Trophoblast cell (in vitro differentiated cells and primary cell): ENCODE data around the gene PNPLA7.
A peak's percentile ranks its signal among the peaks of the same experiment; 100 is the strongest.

Source experiments
- DNase-seq, 2 donors: peaks; one replicate each; pipeline ENCODE4 v3.0.0-alpha.2; 2016
- H2AFZ ChIP-seq: 2 replicates; pipeline ENCODE4 v1.6.1; 2013; ENCODE audit warnings: low read length, moderate library complexity, mild to moderate bottlenecking; ENCODE audit not compliant: insufficient read depth, poor library complexity
- H2AK5ac ChIP-seq: 2 replicates; pipeline ENCODE4 v1.6.1; 2013; ENCODE audit warnings: mild to moderate bottlenecking, low read length
- H2BK120ac ChIP-seq: 2 replicates; pipeline ENCODE4 v1.6.1; 2013; ENCODE audit warnings: low read length, mild to moderate bottlenecking, moderate library complexity; ENCODE audit not compliant: insufficient read depth, poor library complexity
- H2BK12ac ChIP-seq: 2 replicates; pipeline ENCODE4 v1.6.1; 2013; ENCODE audit warnings: mild to moderate bottlenecking, low read length, moderate library complexity
- H2BK5ac ChIP-seq: 2 replicates; pipeline ENCODE4 v1.6.1; 2013; ENCODE audit warnings: low read length, low read depth, moderate library complexity, mild to moderate bottlenecking; ENCODE audit not compliant: poor library complexity
- H3K14ac ChIP-seq: 2 replicates; pipeline ENCODE4 v1.6.1; 2013; ENCODE audit warnings: mild to moderate bottlenecking, low read length
- H3K18ac ChIP-seq: 2 replicates; pipeline ENCODE4 v1.6.1; 2013; ENCODE audit warnings: mild to moderate bottlenecking, low read length
- H3K23ac ChIP-seq: 2 replicates; pipeline ENCODE4 v1.6.1; 2013; ENCODE audit warnings: low read length
- H3K27ac ChIP-seq: 2 replicates; pipeline ENCODE4 v1.5.1; 2013; ENCODE audit warnings: low read depth, mild to moderate bottlenecking, inconsistent platforms, low read length, moderate library complexity
- H3K27me3 ChIP-seq: 2 replicates; pipeline ENCODE4 v1.6.1; 2013; ENCODE audit warnings: inconsistent platforms, mild to moderate bottlenecking, low read length, moderate library complexity; ENCODE audit not compliant: insufficient read depth
- H3K36me3 ChIP-seq, 2 experiments: 1 replicate in 1 of 2; 2 replicates in 1 of 2; pipeline ENCODE4 v1.6.1; 2013; ENCODE audit warnings: low read length in 2 of 2, mild to moderate bottlenecking in 2 of 2, moderate library complexity in 1 of 2; ENCODE audit not compliant: insufficient read depth in 2 of 2, control insufficient read depth in 1 of 2
- H3K4ac ChIP-seq: 2 replicates; pipeline ENCODE4 v1.6.1; 2013; ENCODE audit warnings: low read depth, mild to moderate bottlenecking, low read length, moderate library complexity
- H3K4me1 ChIP-seq, 2 experiments: 1 replicate in 1 of 2; 2 replicates in 1 of 2; pipeline ENCODE4 v1.6.1; 2013; ENCODE audit warnings: low read length in 2 of 2, mild to moderate bottlenecking in 2 of 2, moderate library complexity in 1 of 2; ENCODE audit not compliant: insufficient read depth in 2 of 2, control insufficient read depth in 1 of 2
- H3K4me2 ChIP-seq: 2 replicates; pipeline ENCODE4 v1.6.1; 2013; ENCODE audit warnings: inconsistent platforms, mild to moderate bottlenecking, low read length, moderate library complexity
- H3K4me3 ChIP-seq: 2 replicates; pipeline ENCODE4 v1.5.1; 2013; ENCODE audit warnings: mild to moderate bottlenecking, low read depth, low read length, inconsistent platforms
- H3K79me1 ChIP-seq: one replicate; pipeline ENCODE4 v1.6.1; 2013; ENCODE audit warnings: low read length
- H3K79me2 ChIP-seq: 2 replicates; pipeline ENCODE4 v1.6.1; 2013; ENCODE audit warnings: low read length, mild to moderate bottlenecking; ENCODE audit not compliant: control insufficient read depth, insufficient read depth, poor library complexity
- H3K9ac ChIP-seq: 2 replicates; pipeline ENCODE4 v1.6.1; 2013; ENCODE audit warnings: mild to moderate bottlenecking, low read length
- H3K9me3 ChIP-seq: 2 replicates; pipeline ENCODE4 v1.6.1; 2013; ENCODE audit warnings: low read depth, mild to moderate bottlenecking, control low read depth, inconsistent platforms, low read length; ENCODE audit not compliant: insufficient read depth
- H4K12ac ChIP-seq: 2 replicates; pipeline ENCODE4 v1.6.1; 2013; ENCODE audit warnings: low read depth, mild to moderate bottlenecking, low read length, moderate library complexity
- H4K8ac ChIP-seq: 2 replicates; pipeline ENCODE4 v1.6.1; 2013; ENCODE audit warnings: low read depth, mild to moderate bottlenecking, low read length, moderate library complexity
- H4K91ac ChIP-seq: one replicate; pipeline ENCODE4 v1.6.1; 2013; ENCODE audit warnings: low read depth, mild to moderate bottlenecking, low read length, moderate library complexity
- WGBS: extraction: QIAGEN DNeasy Blood & Tissue Kit; methylation state at CpG from one replicate; pipeline ENCODE4 v1.1.7; 2013; ENCODE audit warnings: missing lambda C conversion rate; ENCODE audit not compliant: insufficient read length, insufficient coverage; ENCODE audit errors: extremely low coverage; 5-methylcytosine and 5-hydroxymethylcytosine counted together

PNPLA7 gene

DNA sequence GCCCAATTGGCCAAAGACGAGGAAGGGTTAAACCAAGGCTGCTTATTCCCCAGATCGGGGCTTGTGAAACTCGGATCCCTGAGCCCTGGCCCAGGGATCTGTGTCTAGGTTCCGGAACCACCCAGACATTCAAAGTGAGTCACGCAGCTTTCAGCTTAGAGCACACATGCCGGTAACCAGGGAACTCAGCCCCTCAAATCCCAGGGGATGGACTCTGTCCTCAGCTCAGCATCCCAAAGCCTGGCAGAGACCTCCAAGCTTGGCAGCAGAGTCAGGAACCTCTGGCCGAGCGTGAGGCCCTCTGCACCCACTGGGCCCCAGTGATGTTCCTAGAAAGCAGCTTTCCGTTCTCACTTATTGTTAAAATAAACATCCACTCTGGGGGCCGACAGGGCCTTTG, 5.1 kb downstream of the PNPLA7 start:
- H2AK5ac ChIP-seq: no peak overlapping the region
- no peak overlapping the region for H3K23ac ChIP-seq
- H3K79me1 ChIP-seq: no peaks in the 10 kb centered on the region
- H4K12ac ChIP-seq: no peak overlapping the region
- no peak overlapping the region for H3K4me2 ChIP-seq
- H3K27me3 ChIP-seq: no peaks in the 10 kb centered on the region
- H2AFZ ChIP-seq: no peak overlapping the region
- no peaks in the 10 kb centered on the region for H3K79me2 ChIP-seq
- peaks cover 3 to 4% of the 10 kb centered on the region in 2 experiments for H3K4me1 ChIP-seq
- no peak overlapping the region for H3K27ac ChIP-seq
- no peak overlapping the region for H3K4me3 ChIP-seq
- H2BK120ac ChIP-seq: no peak overlapping the region
- no peak overlapping the region for H3K9ac ChIP-seq
- no peak overlapping the region for H3K4ac ChIP-seq
- no peak overlapping the region for H3K18ac ChIP-seq
- no peak overlapping the region for H2BK5ac ChIP-seq
- H4K91ac ChIP-seq: no peak overlapping the region
- H3K9me3 ChIP-seq: peaks cover 10% of the 10 kb centered on the region
- no peak overlapping the region for H3K14ac ChIP-seq
- no peak for DNase-seq
- no CpG with 5 or more reads among the region's 10 CpGs for WGBS
- H4K8ac ChIP-seq: no peak overlapping the region
- no peak overlapping the region for H2BK12ac ChIP-seq
- H3K36me3 ChIP-seq: no peaks in the 10 kb centered on the region

DNA sequence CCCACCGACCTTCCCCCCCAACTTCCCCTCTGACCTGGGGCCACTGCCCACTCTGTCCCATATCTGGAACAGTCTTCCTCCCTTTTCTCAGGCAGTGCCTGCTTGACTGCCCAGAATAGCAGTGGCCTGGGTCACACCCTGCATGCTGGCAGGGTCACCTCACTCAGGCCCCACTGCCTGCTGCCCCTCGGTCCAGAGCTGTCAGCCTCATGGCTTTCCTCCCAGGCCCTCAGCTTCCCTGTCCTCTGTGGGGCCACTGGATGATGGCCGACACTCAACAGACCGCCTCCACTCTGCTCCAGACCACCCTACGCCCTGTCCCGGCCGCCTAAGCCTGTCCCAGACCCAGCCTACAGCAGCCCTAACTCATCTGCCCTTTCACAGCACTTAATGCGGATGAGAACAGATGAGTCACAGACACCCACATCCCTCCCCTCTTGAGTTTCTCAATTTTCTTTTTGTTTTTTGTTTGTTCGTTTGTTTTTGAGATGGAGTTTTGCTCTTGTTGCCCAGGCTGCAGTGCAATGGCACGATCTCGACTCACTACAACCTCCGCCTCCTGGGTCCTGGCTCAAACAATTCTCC, 5.9 kb downstream of the PNPLA7 start:
- no peaks in the 10 kb centered on the region for H3K36me3 ChIP-seq
- H3K4me2 ChIP-seq: no peak overlapping the region
- H4K91ac ChIP-seq: no peak overlapping the region
- H3K4me1 ChIP-seq: peaks cover 3 to 4% of the 10 kb centered on the region in 2 experiments
- no peak overlapping the region for H2AK5ac ChIP-seq
- H2BK12ac ChIP-seq: no peak overlapping the region
- H2AFZ ChIP-seq: no peak overlapping the region
- no peak overlapping the region for H3K14ac ChIP-seq
- no peak overlapping the region for H2BK120ac ChIP-seq
- no peak overlapping the region for H4K8ac ChIP-seq
- H3K4me3 ChIP-seq: no peak overlapping the region
- H3K79me1 ChIP-seq: no peaks in the 10 kb centered on the region
- H3K27ac ChIP-seq: no peak overlapping the region
- H3K79me2 ChIP-seq: no peaks in the 10 kb centered on the region
- DNase-seq: no peak
- no CpG with 5 or more reads among the region's 12 CpGs for WGBS
- no peak overlapping the region for H4K12ac ChIP-seq
- H3K18ac ChIP-seq: no peak overlapping the region
- H3K9me3 ChIP-seq: peaks cover 10% of the 10 kb centered on the region
- H2BK5ac ChIP-seq: no peak overlapping the region
- H3K9ac ChIP-seq: no peak overlapping the region
- no peaks in the 10 kb centered on the region for H3K27me3 ChIP-seq
- no peak overlapping the region for H3K4ac ChIP-seq
- H3K23ac ChIP-seq: no peak overlapping the region

- H3K4me2 ChIP-seq: no peak overlapping the region
- no peak overlapping the region for H3K14ac ChIP-seq
- no peaks in the 10 kb centered on the region for H3K36me3 ChIP-seq
- H2BK5ac ChIP-seq: no peak overlapping the region
- peak overlapping the region; percentile 35 for H3K4me3 ChIP-seq
- H3K9ac ChIP-seq: no peak overlapping the region
- DNase-seq: no peak
- no peak overlapping the region for H4K8ac ChIP-seq
- H2AK5ac ChIP-seq: no peak overlapping the region
- peaks cover 3 to 4% of the 10 kb centered on the region in 2 experiments for H3K4me1 ChIP-seq
- H3K18ac ChIP-seq: no peak overlapping the region
- no peak overlapping the region for H3K27ac ChIP-seq
- H3K23ac ChIP-seq: no peak overlapping the region
- H2BK120ac ChIP-seq: no peak overlapping the region
- no peaks in the 10 kb centered on the region for H3K79me1 ChIP-seq
- H3K27me3 ChIP-seq: no peaks in the 10 kb centered on the region
- peaks cover 10% of the 10 kb centered on the region for H3K9me3 ChIP-seq
- WGBS: no CpG with 5 or more reads among the region's 25 CpGs
- H4K91ac ChIP-seq: no peak overlapping the region
- no peak overlapping the region for H4K12ac ChIP-seq
- H2AFZ ChIP-seq: no peak overlapping the region
- H3K79me2 ChIP-seq: no peaks in the 10 kb centered on the region
- H3K4ac ChIP-seq: no peak overlapping the region
- no peak overlapping the region for H2BK12ac ChIP-seq
Observed at GRCh38 chr9:137543237-137543963, 6.8 kb downstream of the PNPLA7 start.

- Histone ChIP-seq H3K14ac (no peak overlapping the region), H2BK120ac (no peak overlapping the region), H2AFZ (no peak overlapping the region), H3K79me1 (no peaks in the 10 kb centered on the region), H3K27me3 (no peaks in the 10 kb centered on the region), H3K27ac (no peak overlapping the region), H4K12ac (no peak overlapping the region), H2BK12ac (no peak overlapping the region), H3K4me2 (no peak overlapping the region), H2AK5ac (no peak overlapping the region), H3K4ac (no peak overlapping the region), H3K4me3 (no peak overlapping the region), H4K91ac (no peak overlapping the region), H3K18ac (no peak overlapping the region), H3K36me3 (no peaks in the 10 kb centered on the region), H3K9ac (no peak overlapping the region), H2BK5ac (no peak overlapping the region), H3K4me1 (peaks cover 3 to 4% of the 10 kb centered on the region in 2 experiments), H4K8ac (no peak overlapping the region), H3K79me2 (no peaks in the 10 kb centered on the region), H3K9me3 (peaks cover 12% of the 10 kb centered on the region), H3K23ac (no peak overlapping the region)
- no CpG with 5 or more reads among the region's 20 CpGs for WGBS
- DNase-seq: no peak
Observed at GRCh38 chr9:137542486-137542885, 7.7 kb downstream of the PNPLA7 start.
